Subcutaneous preadipocyte (primary cell): ENCODE results near the gene PIM1. TPM values are rescaled to one million over a fixed set of nuclear protein-coding genes. Genes with fewer than 3 reads are reported as not detected.

ENCODE experiments used
- total RNA-seq: library from RNA; depleted of rRNA; stranded (reverse); fragments of >200 nt; gene quantifications from 2 replicates; pipeline ENCODE4 v1.2.3, GENCODE V29; 2012

Gene PIM1
- total RNA-seq = 6.5 and 9.2 TPM in 2 replicates

DNA sequence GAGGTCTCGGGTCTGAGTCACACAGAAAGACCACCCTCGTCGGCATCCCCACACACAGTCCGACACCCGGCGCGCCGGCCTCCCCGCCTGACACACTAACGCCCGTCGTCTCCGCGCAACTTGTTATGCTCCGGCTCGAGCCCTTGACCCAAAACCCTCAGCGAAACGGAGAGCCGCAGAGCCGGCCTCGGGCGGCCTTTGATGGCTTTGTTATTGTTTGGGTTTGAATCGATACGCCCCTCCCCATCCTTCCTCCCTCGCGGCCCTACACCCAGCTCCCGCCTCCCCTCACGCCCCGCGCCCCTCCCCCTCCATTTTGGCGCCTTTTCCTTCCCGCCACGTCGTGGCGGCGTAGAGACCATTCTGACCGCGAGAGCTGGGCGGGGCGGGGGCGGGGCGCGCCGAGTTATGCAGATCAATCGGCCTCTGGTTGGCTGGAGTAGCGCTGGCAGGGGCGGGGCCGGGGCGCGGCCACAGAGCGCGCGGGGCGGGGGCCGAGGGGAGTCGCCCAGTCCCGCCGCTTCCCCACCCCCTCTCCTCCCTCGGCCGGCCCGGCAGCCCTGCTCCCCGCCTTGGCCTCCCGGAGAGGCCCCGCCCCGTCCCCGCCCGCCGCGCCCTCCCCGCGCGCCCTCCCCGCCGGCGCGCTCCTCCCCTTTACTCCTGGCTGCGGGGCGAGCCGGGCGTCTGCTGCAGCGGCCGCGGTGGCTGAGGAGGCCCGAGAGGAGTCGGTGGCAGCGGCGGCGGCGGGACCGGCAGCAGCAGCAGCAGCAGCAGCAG lies at the start of gene PIM1:
PIM1 (plus strand) TSS at position 657 of the 777 bp plus-strand sequence. CDS start 424 bp downstream, outside the sequence.

Other genes with a start within 250 kb of the PIM1 start
- gene PI16, start 215.4 kb upstream of the PIM1 start, total RNA-seq = not detected in 2 replicates
- gene MTCH1, start 184.0 kb upstream of the PIM1 start, total RNA-seq = 125 and 170 TPM in 2 replicates
- not detected in 2 replicates for gene FGD2, start 164.5 kb upstream of the PIM1 start, total RNA-seq
- gene TBC1D22B, start 87.6 kb downstream of the PIM1 start, total RNA-seq = 4.8 and 6.6 TPM in 2 replicates
- gene TMEM217, start 88.0 kb downstream of the PIM1 start, total RNA-seq = 1.8 and 2.9 TPM in 2 replicates
- gene RNF8, start 183.8 kb downstream of the PIM1 start, total RNA-seq = 19.5 and 20.3 TPM in 2 replicates